Measurements from ENCODE around the gene SUSD6.

Gene SUSD6

GRCh38 chr14:69620981-69621380 is 9.6 kb downstream of the SUSD6 start:
- DNase-seq (ENCODE audit: low read depth, low spot score): no peak
- Histone ChIP-seq H3K27me3 (ENCODE audit: insufficient read depth, insufficient read length) (no peaks in the 10 kb centered on the region), H3K4me3 (ENCODE audit: insufficient read length, low read depth) (no peak overlapping the region), H3K4me1 (ENCODE audit: insufficient read depth, insufficient read length) (peaks cover 4% of the 10 kb centered on the region), H3K36me3 (ENCODE audit: insufficient read depth, insufficient read length, low read length) (no peaks in the 10 kb centered on the region), H3K9ac (ENCODE audit: insufficient read length, low read depth) (no peak overlapping the region), H3K9me3 (ENCODE audit: insufficient read depth, low read length) (no peaks in the 10 kb centered on the region)
- TF ChIP-seq SUZ12 (IDR thresholded peaks at IDR 0.05; ENCODE audit: extremely low read depth, insufficient read depth, insufficient read length): no peak
- no peak for TF ChIP-seq ZNF274 (IDR thresholded peaks at IDR 0.05; ENCODE audit: low read depth, low read length)
- TF ChIP-seq YY1 (IDR thresholded peaks at IDR 0.05; ENCODE audit: insufficient read depth, insufficient read length): no peak

GRCh38 chr14:69624136-69624535 is 12.7 kb downstream of the SUSD6 start:
- Histone ChIP-seq H3K4me3 (ENCODE audit: insufficient read length, low read depth) (no peak overlapping the region), H3K4me1 (ENCODE audit: insufficient read depth, insufficient read length) (peaks cover 4% of the 10 kb centered on the region), H3K9ac (ENCODE audit: insufficient read length, low read depth) (no peak overlapping the region), H3K9me3 (ENCODE audit: insufficient read depth, low read length) (no peaks in the 10 kb centered on the region), H3K27me3 (ENCODE audit: insufficient read depth, insufficient read length) (no peaks in the 10 kb centered on the region), H3K36me3 (ENCODE audit: insufficient read depth, insufficient read length, low read length) (no peaks in the 10 kb centered on the region)
- TF ChIP-seq YY1 (IDR thresholded peaks at IDR 0.05; ENCODE audit: insufficient read depth, insufficient read length) (no peak), SUZ12 (IDR thresholded peaks at IDR 0.05; ENCODE audit: extremely low read depth, insufficient read depth, insufficient read length) (no peak), ZNF274 (IDR thresholded peaks at IDR 0.05; ENCODE audit: low read depth, low read length) (no peak)
- no peak for DNase-seq (ENCODE audit: low read depth, low spot score)

- H3K27me3 ChIP-seq (ENCODE audit: insufficient read depth, insufficient read length): no peaks in the 10 kb centered on the region
- TF ChIP-seq YY1 (IDR thresholded peaks at IDR 0.05; ENCODE audit: insufficient read depth, insufficient read length) (no peak), SUZ12 (IDR thresholded peaks at IDR 0.05; ENCODE audit: extremely low read depth, insufficient read depth, insufficient read length) (no peak), ZNF274 (IDR thresholded peaks at IDR 0.05; ENCODE audit: low read depth, low read length) (no peak)
- H3K9ac ChIP-seq (ENCODE audit: insufficient read length, low read depth): no peak overlapping the region
- H3K36me3 ChIP-seq (ENCODE audit: insufficient read depth, insufficient read length, low read length): no peaks in the 10 kb centered on the region
- DNase-seq (ENCODE audit: low read depth, low spot score): no peak
- no peak overlapping the region for H3K4me3 ChIP-seq (ENCODE audit: insufficient read length, low read depth)
- H3K4me1 ChIP-seq (ENCODE audit: insufficient read depth, insufficient read length): peaks cover 4% of the 10 kb centered on the region
- no peaks in the 10 kb centered on the region for H3K9me3 ChIP-seq (ENCODE audit: insufficient read depth, low read length)
These were observed 14.1 kb downstream of the SUSD6 start for GRCh38 chr14:69625299-69626131.

- H3K9me3 ChIP-seq (ENCODE audit: insufficient read depth, low read length): no peaks in the 10 kb centered on the region
- no peak for TF ChIP-seq YY1 (IDR thresholded peaks at IDR 0.05; ENCODE audit: insufficient read depth, insufficient read length)
- TF ChIP-seq SUZ12 (IDR thresholded peaks at IDR 0.05; ENCODE audit: extremely low read depth, insufficient read depth, insufficient read length): no peak
- no peak for TF ChIP-seq ZNF274 (IDR thresholded peaks at IDR 0.05; ENCODE audit: low read depth, low read length)
These were observed 14.7 kb downstream of the SUSD6 start for GRCh38 chr14:69626132-69626500.

GRCh38 chr14:69629225-69630127 is 18.1 kb downstream of the SUSD6 start:
- Histone ChIP-seq H3K9ac (ENCODE audit: insufficient read length, low read depth) (no peak overlapping the region), H3K27me3 (ENCODE audit: insufficient read depth, insufficient read length) (no peaks in the 10 kb centered on the region), H3K9me3 (ENCODE audit: insufficient read depth, low read length) (no peaks in the 10 kb centered on the region), H3K4me1 (ENCODE audit: insufficient read depth, insufficient read length) (peaks cover 7% of the 10 kb centered on the region), H3K4me3 (ENCODE audit: insufficient read length, low read depth) (no peak overlapping the region), H3K36me3 (ENCODE audit: insufficient read depth, insufficient read length, low read length) (no peaks in the 10 kb centered on the region)
- no peak for DNase-seq (ENCODE audit: low read depth, low spot score)
- no peak for TF ChIP-seq YY1 (IDR thresholded peaks at IDR 0.05; ENCODE audit: insufficient read depth, insufficient read length)
- TF ChIP-seq ZNF274 (IDR thresholded peaks at IDR 0.05; ENCODE audit: low read depth, low read length): no peak
- no peak for TF ChIP-seq SUZ12 (IDR thresholded peaks at IDR 0.05; ENCODE audit: extremely low read depth, insufficient read depth, insufficient read length)

More at GRCh38 chr14:69626132-69626500, 14.7 kb downstream of the SUSD6 start:
- H3K9ac ChIP-seq (ENCODE audit: insufficient read length, low read depth): no peak overlapping the region
- H3K27me3 ChIP-seq (ENCODE audit: insufficient read depth, insufficient read length): no peaks in the 10 kb centered on the region
- peaks cover 4% of the 10 kb centered on the region for H3K4me1 ChIP-seq (ENCODE audit: insufficient read depth, insufficient read length)
- no peak overlapping the region for H3K4me3 ChIP-seq (ENCODE audit: insufficient read length, low read depth)
- no peak for DNase-seq (ENCODE audit: low read depth, low spot score)
- no peaks in the 10 kb centered on the region for H3K36me3 ChIP-seq (ENCODE audit: insufficient read depth, insufficient read length, low read length)

- no peak overlapping the region for H3K9ac ChIP-seq (ENCODE audit: insufficient read length, low read depth)
These were observed 19.0 kb downstream of the SUSD6 start for GRCh38 chr14:69630360-69630759.

GRCh38 chr14:69631509-69631908 is 20.1 kb downstream of the SUSD6 start:
- no peaks in the 10 kb centered on the region for H3K36me3 ChIP-seq (ENCODE audit: insufficient read depth, insufficient read length, low read length)
- H3K4me1 ChIP-seq (ENCODE audit: insufficient read depth, insufficient read length): peaks cover 3% of the 10 kb centered on the region
- no peaks in the 10 kb centered on the region for H3K9me3 ChIP-seq (ENCODE audit: insufficient read depth, low read length)
- no peak overlapping the region for H3K9ac ChIP-seq (ENCODE audit: insufficient read length, low read depth)
- H3K4me3 ChIP-seq (ENCODE audit: insufficient read length, low read depth): no peak overlapping the region
- H3K27me3 ChIP-seq (ENCODE audit: insufficient read depth, insufficient read length): no peaks in the 10 kb centered on the region
- DNase-seq (ENCODE audit: low read depth, low spot score): no peak
- TF ChIP-seq ZNF274 (IDR thresholded peaks at IDR 0.05; ENCODE audit: low read depth, low read length): no peak
- no peak for TF ChIP-seq YY1 (IDR thresholded peaks at IDR 0.05; ENCODE audit: insufficient read depth, insufficient read length)
- no peak for TF ChIP-seq SUZ12 (IDR thresholded peaks at IDR 0.05; ENCODE audit: extremely low read depth, insufficient read depth, insufficient read length)

More at GRCh38 chr14:69630360-69630759, 19.0 kb downstream of the SUSD6 start:
- no peak overlapping the region for H3K4me3 ChIP-seq (ENCODE audit: insufficient read length, low read depth)
- TF ChIP-seq SUZ12 (IDR thresholded peaks at IDR 0.05; ENCODE audit: extremely low read depth, insufficient read depth, insufficient read length) (no peak), ZNF274 (IDR thresholded peaks at IDR 0.05; ENCODE audit: low read depth, low read length) (no peak), YY1 (IDR thresholded peaks at IDR 0.05; ENCODE audit: insufficient read depth, insufficient read length) (no peak)
- H3K36me3 ChIP-seq (ENCODE audit: insufficient read depth, insufficient read length, low read length): no peaks in the 10 kb centered on the region
- peaks cover 6% of the 10 kb centered on the region for H3K4me1 ChIP-seq (ENCODE audit: insufficient read depth, insufficient read length)
- DNase-seq (ENCODE audit: low read depth, low spot score): no peak
- no peaks in the 10 kb centered on the region for H3K27me3 ChIP-seq (ENCODE audit: insufficient read depth, insufficient read length)
- no peaks in the 10 kb centered on the region for H3K9me3 ChIP-seq (ENCODE audit: insufficient read depth, low read length)

Measured in NT2/D1 (cell line).